Measurements from ENCODE around the gene MCRS1.

DNA sequence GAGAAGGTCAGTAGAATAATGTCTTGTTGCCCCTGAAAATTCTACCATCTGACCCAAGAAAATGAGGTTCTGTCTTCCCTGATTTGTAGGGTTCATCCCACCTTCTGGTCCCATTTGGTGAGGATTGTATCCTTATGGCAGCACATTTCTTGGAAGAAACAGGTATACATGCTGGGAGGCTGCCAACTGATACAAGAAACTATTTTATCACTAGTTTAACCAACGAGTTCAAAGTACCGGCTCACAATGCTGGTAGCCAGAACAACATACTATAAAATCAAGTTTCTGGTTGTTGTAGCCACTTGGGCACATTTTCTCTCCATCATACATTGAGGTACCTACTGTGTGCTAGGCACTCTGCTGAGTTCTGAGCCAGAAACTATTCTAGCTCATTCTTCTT lies 36.2 kb downstream of the MCRS1 start:
- TF ChIP-seq EZH2 (IDR thresholded peaks at IDR 0.05; ENCODE audit: low read depth, unreplicated experiment) (no peak), EZH2phosphoT487 (IDR thresholded peaks at IDR 0.05; ENCODE audit: unreplicated experiment) (no peak), POLR2AphosphoS5 (IDR thresholded peaks at IDR 0.05; ENCODE audit: low read depth) (no peak), REST (IDR thresholded peaks at IDR 0.05; ENCODE audit: unreplicated experiment) (no peak)
- TF ChIP-seq, protein P1, sequence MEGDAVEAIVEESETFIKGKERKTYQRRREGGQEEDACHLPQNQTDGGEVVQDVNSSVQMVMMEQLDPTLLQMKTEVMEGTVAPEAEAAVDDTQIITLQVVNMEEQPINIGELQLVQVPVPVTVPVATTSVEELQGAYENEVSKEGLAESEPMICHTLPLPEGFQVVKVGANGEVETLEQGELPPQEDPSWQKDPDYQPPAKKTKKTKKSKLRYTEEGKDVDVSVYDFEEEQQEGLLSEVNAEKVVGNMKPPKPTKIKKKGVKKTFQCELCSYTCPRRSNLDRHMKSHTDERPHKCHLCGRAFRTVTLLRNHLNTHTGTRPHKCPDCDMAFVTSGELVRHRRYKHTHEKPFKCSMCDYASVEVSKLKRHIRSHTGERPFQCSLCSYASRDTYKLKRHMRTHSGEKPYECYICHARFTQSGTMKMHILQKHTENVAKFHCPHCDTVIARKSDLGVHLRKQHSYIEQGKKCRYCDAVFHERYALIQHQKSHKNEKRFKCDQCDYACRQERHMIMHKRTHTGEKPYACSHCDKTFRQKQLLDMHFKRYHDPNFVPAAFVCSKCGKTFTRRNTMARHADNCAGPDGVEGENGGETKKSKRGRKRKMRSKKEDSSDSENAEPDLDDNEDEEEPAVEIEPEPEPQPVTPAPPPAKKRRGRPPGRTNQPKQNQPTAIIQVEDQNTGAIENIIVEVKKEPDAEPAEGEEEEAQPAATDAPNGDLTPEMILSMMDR (conservative IDR thresholded peaks at IDR 0.05; ENCODE audit: low read depth in 2 of 2) = no peak
